ENCODE data around the gene NUTM1.
"Not testable (repeated sequence)": the region's sequence is repeated elsewhere in the genome, so short reads cannot be mapped to it uniquely, and the experiment has no call there.

The NUTM1 gene

GRCh38 chr15:34366271-34367065, 23.4 kb downstream of the NUTM1 start:
- DNase-seq: peak; percentile 45

GRCh38 chr15:34367101-34368081, 24.3 kb downstream of the NUTM1 start, which contains the start of gene LPCAT4:
Gene LPCAT4 (minus strand): TSS chr15:34367196. CDS start chr15:34367100, 96 bp downstream.
- DNase-seq: peak; percentile 87

- DNase-seq: no peak
Measured at GRCh38 chr15:34370129-34370528, 27.0 kb downstream of the NUTM1 start.

- DNase-seq: no peak
Measured at GRCh38 chr15:34370643-34371042, 27.5 kb downstream of the NUTM1 start.

- no peak for DNase-seq
Measured at GRCh38 chr15:34373951-34374350, 30.8 kb downstream of the NUTM1 start.

- no peak for DNase-seq
Measured at GRCh38 chr15:34374816-34375215, 31.7 kb downstream of the NUTM1 start.

GRCh38 chr15:34375541-34375940, 32.4 kb downstream of the NUTM1 start:
- DNase-seq: not testable (repeated sequence)

GRCh38 chr15:34376856-34377255, 33.7 kb downstream of the NUTM1 start:
- DNase-seq: no peak

GRCh38 chr15:34380491-34380890, 37.4 kb downstream of the NUTM1 start:
- not testable (repeated sequence) for DNase-seq

- not testable (repeated sequence) for DNase-seq
Measured at GRCh38 chr15:34381829-34382521, 38.9 kb downstream of the NUTM1 start.

GRCh38 chr15:34389594-34390086, 46.5 kb downstream of the NUTM1 start:
- DNase-seq: not testable (repeated sequence)

- not testable (repeated sequence) for DNase-seq
Measured at GRCh38 chr15:34392981-34393380, 49.9 kb downstream of the NUTM1 start.

GRCh38 chr15:34397637-34398259, 54.6 kb downstream of the NUTM1 start:
- DNase-seq: not testable (repeated sequence)

GRCh38 chr15:34403160-34403598, 60.1 kb downstream of the NUTM1 start:
- DNase-seq: not testable (repeated sequence)

GRCh38 chr15:34403899-34404298, 60.8 kb downstream of the NUTM1 start:
- DNase-seq: not testable (repeated sequence)

All from GDM1 (cell line).